ENCODE data around the gene ZBBX.

The ZBBX gene

GRCh38 chr3:167318306-167318705, 61.8 kb downstream of the ZBBX start:
- CTCF ChIA-PET, result no interaction called here
- H3K27ac ChIP-seq, result no peak overlapping the region
- DNase-seq (ENCODE audit: low spot score), result no peak
- POLR2A ChIA-PET (ENCODE audit: low non-redundant PET), result no interaction called here
- no peak for TF ChIP-seq CTCF (conservative IDR thresholded peaks at IDR 0.05; ENCODE audit: low read depth)

- H3K27ac ChIP-seq, result no peak overlapping the region
- TF ChIP-seq CTCF (conservative IDR thresholded peaks at IDR 0.05; ENCODE audit: low read depth), result no peak
- ChIA-PET CTCF (interaction anchor here (0.6 kb wide), 2 partner anchors 60 to 133 kb away, joined by 3 to 4 read pairs; no protein-coding TSS in a partner anchor), POLR2A (ENCODE audit: low non-redundant PET) (no interaction called here)
- no peak for DNase-seq (ENCODE audit: low spot score)
Measured at GRCh38 chr3:167306319-167306718, 73.8 kb downstream of the ZBBX start.

GRCh38 chr3:167305340-167305890, 74.7 kb downstream of the ZBBX start:
- CTCF ChIA-PET, result no interaction called here

GRCh38 chr3:167304077-167304476, 76.0 kb downstream of the ZBBX start:
- CTCF ChIA-PET, result no interaction called here
- DNase-seq (ENCODE audit: low spot score), result no peak
- H3K27ac ChIP-seq, result no peak overlapping the region
- TF ChIP-seq CTCF (conservative IDR thresholded peaks at IDR 0.05; ENCODE audit: low read depth), result no peak
- POLR2A ChIA-PET (ENCODE audit: low non-redundant PET), result no interaction called here

More at GRCh38 chr3:167305340-167305890, 74.7 kb downstream of the ZBBX start:
- no peak overlapping the region for H3K27ac ChIP-seq
- TF ChIP-seq CTCF (conservative IDR thresholded peaks at IDR 0.05; ENCODE audit: low read depth), result no peak
- DNase-seq (ENCODE audit: low spot score), result no peak
- POLR2A ChIA-PET (ENCODE audit: low non-redundant PET), result no interaction called here

- H3K27ac ChIP-seq, result no peak overlapping the region
- ChIA-PET CTCF (no interaction called here), POLR2A (ENCODE audit: low non-redundant PET) (no interaction called here)
- no peak for TF ChIP-seq CTCF (conservative IDR thresholded peaks at IDR 0.05; ENCODE audit: low read depth)
- no peak for DNase-seq (ENCODE audit: low spot score)
Measured at GRCh38 chr3:167302678-167303077, 77.4 kb downstream of the ZBBX start.

- CTCF ChIA-PET, result no interaction called here
- H3K27ac ChIP-seq, result no peak overlapping the region
- TF ChIP-seq CTCF (conservative IDR thresholded peaks at IDR 0.05; ENCODE audit: low read depth), result no peak
- DNase-seq (ENCODE audit: low spot score), result no peak
- POLR2A ChIA-PET (ENCODE audit: low non-redundant PET), result no interaction called here
Measured at GRCh38 chr3:167300207-167300606, 79.9 kb downstream of the ZBBX start.

GRCh38 chr3:167289435-167289834, 90.7 kb downstream of the ZBBX start:
- no peak for TF ChIP-seq CTCF (conservative IDR thresholded peaks at IDR 0.05; ENCODE audit: low read depth)
- DNase-seq (ENCODE audit: low spot score), result no peak
- H3K27ac ChIP-seq, result no peak overlapping the region
- POLR2A ChIA-PET (ENCODE audit: low non-redundant PET), result no interaction called here
- CTCF ChIA-PET, result no interaction called here

Measured in RWPE1 (cell line).